Tibial nerve (tissue), 3 donors: ENCODE measurements around the gene YY1AP1.

Source experiments
- CTCF ChIP-seq, 5 experiments: fragments of 200-600 bp in 3 of 5; fragments of 450-650 bp in 2 of 5; sonication (generic) in 3 of 5; IDR thresholded peaks; one replicate each; pipeline ENCODE4 v1.5.1; 2016 to 2019; ENCODE audit warnings: antibody characterized with exemption in 5 of 5, mild to moderate bottlenecking in 3 of 5, moderate library complexity in 2 of 5
- POLR2A ChIP-seq, 2 donors: fragments of 450-650 bp; IDR thresholded peaks; one replicate each; pipeline ENCODE4 v1.6.1; 2017; ENCODE audit warnings: antibody characterized with exemption in 2 of 2, mild to moderate bottlenecking in 2 of 2, moderate library complexity in 2 of 2

- TF ChIP-seq CTCF (IDR thresholded peaks at IDR 0.05) (no peak), POLR2A (IDR thresholded peaks at IDR 0.05) (no peak)
Measured at GRCh38 chr1:155649676-155650075, 38.9 kb downstream of the YY1AP1 start.
